Activated T-cell treated with anti-CD3 and anti-CD28 coated beads, Interleukin-2, amount 50 U/mL, for 4 hours (primary cell): Measurements from ENCODE around the gene CLIP4. TPM values are rescaled to one million over a fixed set of nuclear protein-coding genes. Genes with fewer than 3 reads are reported as not detected.

Experiments used
- ATAC-seq, 2 donors: fragments of 200-7000 bp; cut with Tn5 transposase; one replicate each; pipeline ENCODE4 v1.10.0; 2021
- DNase-seq: peaks from one replicate; pipeline ENCODE4 v3.0.0-alpha.2; 2020
- H3K27me3 Mint-ChIP-seq: one replicate; pipeline ENCODE4 v1.8.0; 2021; ENCODE audit warnings: low read depth, mixed read lengths
- H3K36me3 Mint-ChIP-seq: one replicate; pipeline ENCODE4 v1.8.0; 2022; ENCODE audit warnings: mixed read lengths; ENCODE audit not compliant: insufficient read depth
- H3K4me1 Mint-ChIP-seq: one replicate; pipeline ENCODE4 v1.8.0; 2021; ENCODE audit warnings: low read depth, mixed read lengths
- H3K4me3 Mint-ChIP-seq: one replicate; pipeline ENCODE4 v1.8.0; 2021; ENCODE audit warnings: mild to moderate bottlenecking, moderate library complexity, mixed read lengths
- H3K9me3 Mint-ChIP-seq: one replicate; pipeline ENCODE4 v1.8.0; 2021; ENCODE audit warnings: mixed read lengths
- total RNA-seq, 3 donors: library from RNA; stranded (reverse); gene quantifications; one replicate each; pipeline ENCODE4 v1.2.1, GENCODE V29; 2021

The CLIP4 gene
- total RNA-seq, 3 donors from 2014 or later, result 11.7 to 14.5 (median 12.1) TPM

DNA sequence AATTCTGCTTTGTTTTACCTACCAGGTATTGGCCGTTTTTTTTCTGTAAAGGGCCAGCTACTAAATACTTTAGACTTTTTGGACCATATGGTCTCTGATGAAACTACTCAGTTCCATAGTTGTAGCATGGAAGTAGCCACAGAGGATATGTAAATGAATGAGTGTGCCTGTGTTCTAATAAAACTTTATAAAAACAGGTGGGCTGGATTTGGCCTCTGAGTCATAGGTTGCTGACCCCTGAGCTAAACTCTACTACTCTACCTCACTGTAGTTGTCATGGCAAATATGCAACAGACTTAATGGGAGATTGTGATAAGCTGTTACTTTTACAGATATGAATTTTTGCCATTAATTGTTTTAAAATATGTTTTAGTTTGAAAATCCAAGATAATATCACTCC is 19.7 kb downstream of the CLIP4 start:
- Mint-ChIP-seq H3K4me3 (no peak overlapping the region), H3K4me1 (peaks cover 26% of the 10 kb centered on the region), H3K27me3 (no peaks in the 10 kb centered on the region), H3K9me3 (peaks cover 13% of the 10 kb centered on the region), H3K36me3 (peaks cover 52% of the 10 kb centered on the region)
- no peak for ATAC-seq
- DNase-seq, result no peak

DNA sequence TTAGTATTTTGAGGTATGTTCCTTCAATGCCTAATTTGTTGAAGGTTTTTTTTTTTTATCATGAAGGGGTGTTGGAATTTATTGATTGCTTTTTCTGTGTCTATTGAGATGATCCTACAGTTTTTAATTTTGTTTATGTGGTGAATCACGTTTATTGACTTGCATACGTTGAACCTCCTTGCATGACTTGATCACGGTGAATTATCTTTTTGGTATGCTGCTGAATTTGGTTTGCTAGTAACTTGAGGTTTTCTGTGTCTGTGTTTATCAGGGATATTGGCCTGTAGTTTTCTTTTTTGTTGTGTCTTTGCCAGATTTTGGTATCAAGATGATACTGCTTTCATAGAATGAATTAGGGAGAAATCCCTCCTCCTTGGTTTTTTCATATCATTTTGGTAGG is 23.9 kb downstream of the CLIP4 start:
- H3K9me3 Mint-ChIP-seq, result peaks cover 13% of the 10 kb centered on the region

DNA sequence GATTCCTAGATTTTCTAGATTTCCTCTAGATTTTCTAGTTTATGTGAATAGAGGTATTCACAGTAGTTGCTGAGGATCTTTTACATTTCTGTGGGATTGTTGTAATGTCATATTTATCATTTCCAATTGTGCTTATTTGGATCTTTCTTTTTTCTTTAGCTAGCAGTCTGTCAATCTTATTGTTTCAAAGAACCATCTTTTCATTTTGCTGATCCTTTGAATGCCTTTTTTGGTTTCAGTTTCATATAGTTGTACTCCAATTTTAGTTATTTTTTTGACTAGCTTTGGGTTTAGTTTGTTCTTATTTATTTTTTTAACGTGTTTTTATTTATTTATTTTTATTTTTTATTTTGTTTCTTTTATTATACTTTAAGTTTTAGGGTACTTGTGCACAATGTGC is 24.5 kb downstream of the CLIP4 start:
- peaks cover 25% of the 10 kb centered on the region for H3K4me1 Mint-ChIP-seq
- peaks cover 63% of the 10 kb centered on the region for H3K36me3 Mint-ChIP-seq
- no peak overlapping the region for H3K4me3 Mint-ChIP-seq

More for the DNA sequence above, 23.9 kb downstream of the CLIP4 start:
- DNase-seq (no peak), ATAC-seq (no peak)
- Mint-ChIP-seq H3K36me3 (peaks cover 63% of the 10 kb centered on the region), H3K4me1 (peaks cover 27% of the 10 kb centered on the region), H3K27me3 (no peaks in the 10 kb centered on the region), H3K4me3 (no peak overlapping the region)

DNA sequence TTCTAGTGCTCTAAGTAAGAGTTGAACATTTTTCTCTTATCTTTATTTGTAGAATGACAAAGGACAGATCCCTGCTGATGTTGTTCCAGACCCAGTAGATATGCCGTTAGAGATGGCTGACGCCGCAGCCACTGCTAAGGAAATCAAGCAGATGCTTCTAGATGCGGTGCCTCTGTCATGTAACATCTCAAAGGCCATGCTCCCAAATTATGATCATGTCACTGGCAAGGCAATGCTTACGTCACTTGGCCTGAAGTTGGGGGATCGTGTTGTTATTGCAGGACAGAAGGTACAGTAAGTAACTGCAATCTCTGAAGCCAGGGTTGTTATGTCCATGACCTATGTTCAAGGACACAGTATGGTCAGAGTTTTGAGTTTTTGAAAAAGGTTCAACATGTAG is 28.4 kb downstream of the CLIP4 start:
- Mint-ChIP-seq H3K36me3 (peaks cover 49% of the 10 kb centered on the region), H3K9me3 (peaks cover 4% of the 10 kb centered on the region), H3K27me3 (no peaks in the 10 kb centered on the region), H3K4me1 (peaks cover 19% of the 10 kb centered on the region), H3K4me3 (no peak overlapping the region)
- no peak for ATAC-seq
- no peak for DNase-seq

More for the DNA sequence above, 24.5 kb downstream of the CLIP4 start:
- Mint-ChIP-seq H3K27me3 (no peaks in the 10 kb centered on the region), H3K9me3 (peaks cover 13% of the 10 kb centered on the region)
- no peak for ATAC-seq
- DNase-seq, result no peak

DNA sequence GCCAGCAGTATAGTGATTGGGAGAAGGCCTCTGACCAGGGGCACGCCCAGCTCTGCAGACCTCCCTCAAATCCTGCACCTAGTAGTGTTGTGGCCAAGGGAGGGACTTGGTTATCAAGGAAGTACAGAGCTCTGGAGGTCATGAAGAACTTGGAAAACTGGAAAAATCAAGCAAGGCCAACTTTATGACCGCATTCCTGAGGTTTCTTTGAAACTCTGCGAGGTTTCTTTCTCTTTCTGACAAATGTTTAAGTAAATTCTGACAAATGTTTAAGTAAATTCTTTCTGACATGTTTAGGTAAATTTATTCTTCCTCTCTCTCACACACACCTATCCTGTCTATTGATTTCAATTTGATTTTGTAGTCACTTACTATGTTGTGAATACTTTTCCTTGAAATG is 31.0 kb downstream of the CLIP4 start:
- no peak for ATAC-seq
- no peaks in the 10 kb centered on the region for H3K9me3 Mint-ChIP-seq
- H3K4me3 Mint-ChIP-seq, result no peak overlapping the region
- no peaks in the 10 kb centered on the region for H3K27me3 Mint-ChIP-seq
- DNase-seq, result no peak
- H3K4me1 Mint-ChIP-seq, result peaks cover 1% of the 10 kb centered on the region
- peaks cover 32% of the 10 kb centered on the region for H3K36me3 Mint-ChIP-seq

DNA sequence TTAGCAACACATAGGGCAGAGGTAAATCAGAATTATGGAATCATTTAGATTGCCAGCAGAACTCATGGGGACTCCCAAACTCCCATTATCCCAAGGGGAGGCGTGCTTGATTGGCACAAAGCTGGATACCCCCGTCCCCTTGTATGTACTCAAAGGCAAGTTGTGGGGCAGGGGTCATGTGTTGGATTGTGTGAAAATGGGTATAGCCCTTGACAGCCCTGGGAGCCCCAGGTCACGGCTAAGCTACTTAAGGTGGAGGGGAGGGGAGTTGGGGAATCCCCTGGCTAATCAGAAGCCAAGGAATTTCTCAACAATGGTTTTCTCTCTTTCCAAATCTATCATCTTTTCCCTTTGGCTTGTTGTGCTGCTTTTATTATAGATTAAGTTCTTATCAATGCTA is 32.7 kb downstream of the CLIP4 start:
- Mint-ChIP-seq H3K27me3 (no peaks in the 10 kb centered on the region), H3K4me1 (no peaks in the 10 kb centered on the region), H3K4me3 (no peak overlapping the region), H3K9me3 (no peaks in the 10 kb centered on the region), H3K36me3 (peaks cover 26% of the 10 kb centered on the region)
- ATAC-seq (no peak), DNase-seq (no peak)

DNA sequence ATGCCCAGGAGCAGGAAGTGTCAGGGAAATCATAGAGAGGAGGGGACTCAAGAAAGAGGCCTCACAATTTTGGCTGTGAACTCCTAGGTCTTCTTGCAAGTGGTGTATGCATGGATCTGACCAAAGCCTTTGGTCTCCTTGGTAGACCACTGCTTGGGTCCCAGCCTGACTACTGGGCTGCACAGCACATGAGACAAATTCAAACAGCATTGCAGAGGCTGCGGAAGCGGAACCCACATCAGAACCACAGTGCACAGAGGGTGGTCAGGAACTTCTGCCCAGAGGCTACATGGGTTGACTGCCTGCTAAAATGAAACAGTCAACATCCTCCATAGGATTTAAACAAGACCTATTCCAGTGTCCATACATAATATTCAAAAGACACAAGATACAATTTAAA is 39.4 kb downstream of the CLIP4 start:
- peaks cover 42% of the 10 kb centered on the region for H3K36me3 Mint-ChIP-seq
- no peak for ATAC-seq

DNA sequence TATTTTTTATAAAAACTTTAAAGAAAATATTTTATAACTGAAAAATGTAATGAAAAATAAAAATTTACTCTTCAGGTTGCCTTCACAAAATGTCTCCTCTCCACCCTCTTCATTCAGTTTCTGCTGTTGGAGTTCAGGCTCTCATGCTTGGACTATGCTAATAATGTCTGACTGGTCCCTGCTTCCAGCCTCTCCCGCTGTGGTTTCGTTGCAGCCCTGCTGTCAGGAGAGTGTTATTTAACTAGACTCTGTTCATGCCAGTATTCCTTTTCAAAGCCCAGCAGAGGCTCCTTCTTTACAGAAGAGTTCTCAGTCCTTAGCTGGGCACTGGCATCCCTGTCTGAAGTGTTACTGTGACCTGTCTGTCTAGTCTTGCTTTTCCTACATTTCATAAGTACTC is 40.4 kb downstream of the CLIP4 start:
- no peaks in the 10 kb centered on the region for H3K9me3 Mint-ChIP-seq
- no peak for ATAC-seq
- no peak overlapping the region for H3K4me3 Mint-ChIP-seq
- no peak for DNase-seq
- peaks cover 45% of the 10 kb centered on the region for H3K36me3 Mint-ChIP-seq
- no peaks in the 10 kb centered on the region for H3K4me1 Mint-ChIP-seq
- no peaks in the 10 kb centered on the region for H3K27me3 Mint-ChIP-seq

More for the DNA sequence above, 39.4 kb downstream of the CLIP4 start:
- Mint-ChIP-seq H3K27me3 (no peaks in the 10 kb centered on the region), H3K9me3 (no peaks in the 10 kb centered on the region), H3K4me3 (no peak overlapping the region), H3K4me1 (no peaks in the 10 kb centered on the region)
- DNase-seq, result no peak

DNA sequence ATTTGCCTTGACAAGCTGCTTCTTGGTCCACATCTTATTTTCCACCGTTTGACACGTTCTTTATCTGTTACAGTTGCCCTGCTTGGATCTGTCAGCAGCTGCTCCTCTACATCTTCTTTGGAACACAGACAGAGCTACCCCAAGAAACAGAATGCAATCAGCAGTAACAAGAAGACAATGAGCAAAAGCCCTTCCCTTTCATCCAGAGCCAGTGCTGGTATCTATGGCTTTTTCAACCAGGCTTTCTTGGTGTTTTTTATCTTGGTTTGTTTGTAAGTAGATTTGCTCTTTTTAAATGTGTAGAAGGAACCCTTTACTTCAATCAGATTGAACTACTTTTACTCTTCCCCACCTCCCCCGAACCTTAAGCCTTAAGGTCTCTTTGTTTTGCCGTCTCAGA is 41.9 kb downstream of the CLIP4 start:
- Mint-ChIP-seq H3K9me3 (no peaks in the 10 kb centered on the region), H3K36me3 (peaks cover 48% of the 10 kb centered on the region), H3K4me3 (no peak overlapping the region), H3K4me1 (no peaks in the 10 kb centered on the region), H3K27me3 (no peaks in the 10 kb centered on the region)
- ATAC-seq (no peak), DNase-seq (no peak)

DNA sequence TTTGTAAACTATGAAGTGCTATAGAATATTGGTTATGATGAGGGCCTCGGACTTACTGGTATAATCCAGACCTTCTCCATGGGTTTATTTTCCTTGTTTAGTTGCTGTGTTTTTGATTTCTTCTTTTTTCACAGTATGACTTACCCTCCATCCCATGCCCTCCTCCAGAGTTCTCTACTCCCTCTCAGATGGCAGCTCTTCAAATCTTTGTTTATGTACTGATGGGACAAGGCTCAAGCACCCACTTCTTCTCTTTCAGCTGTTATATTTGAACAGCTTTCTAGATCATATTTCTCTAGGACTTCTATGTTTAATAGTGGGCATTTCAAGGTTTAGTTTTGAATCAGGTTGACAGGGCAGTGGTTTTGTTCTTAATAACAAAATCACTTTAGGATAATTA is 43.9 kb downstream of the CLIP4 start:
- DNase-seq (no peak), ATAC-seq (no peak)
- Mint-ChIP-seq H3K36me3 (peaks cover 45% of the 10 kb centered on the region), H3K9me3 (no peaks in the 10 kb centered on the region), H3K27me3 (no peaks in the 10 kb centered on the region), H3K4me3 (no peak overlapping the region), H3K4me1 (no peaks in the 10 kb centered on the region)

DNA sequence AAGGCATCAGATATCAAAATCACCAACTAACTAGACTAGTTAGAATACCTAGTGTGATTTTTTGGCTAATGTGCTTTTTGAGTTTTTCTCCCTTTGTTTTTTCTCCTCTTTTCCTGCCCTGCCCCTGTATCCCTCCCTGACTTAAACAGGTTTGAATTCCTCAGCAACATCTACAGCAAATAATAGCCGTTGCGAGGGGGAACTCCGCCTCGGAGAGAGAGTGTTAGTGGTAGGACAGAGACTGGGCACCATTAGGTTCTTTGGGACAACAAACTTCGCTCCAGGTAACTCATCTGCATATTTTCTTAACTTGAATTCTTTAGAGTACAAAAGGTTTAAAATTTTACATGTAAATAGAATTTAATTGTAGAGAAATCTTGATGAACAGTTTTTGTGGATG is 45.0 kb downstream of the CLIP4 start:
- Mint-ChIP-seq H3K36me3 (peaks cover 40% of the 10 kb centered on the region), H3K4me3 (no peak overlapping the region), H3K4me1 (no peaks in the 10 kb centered on the region), H3K27me3 (no peaks in the 10 kb centered on the region), H3K9me3 (no peaks in the 10 kb centered on the region)
- DNase-seq (no peak), ATAC-seq (no peak)

DNA sequence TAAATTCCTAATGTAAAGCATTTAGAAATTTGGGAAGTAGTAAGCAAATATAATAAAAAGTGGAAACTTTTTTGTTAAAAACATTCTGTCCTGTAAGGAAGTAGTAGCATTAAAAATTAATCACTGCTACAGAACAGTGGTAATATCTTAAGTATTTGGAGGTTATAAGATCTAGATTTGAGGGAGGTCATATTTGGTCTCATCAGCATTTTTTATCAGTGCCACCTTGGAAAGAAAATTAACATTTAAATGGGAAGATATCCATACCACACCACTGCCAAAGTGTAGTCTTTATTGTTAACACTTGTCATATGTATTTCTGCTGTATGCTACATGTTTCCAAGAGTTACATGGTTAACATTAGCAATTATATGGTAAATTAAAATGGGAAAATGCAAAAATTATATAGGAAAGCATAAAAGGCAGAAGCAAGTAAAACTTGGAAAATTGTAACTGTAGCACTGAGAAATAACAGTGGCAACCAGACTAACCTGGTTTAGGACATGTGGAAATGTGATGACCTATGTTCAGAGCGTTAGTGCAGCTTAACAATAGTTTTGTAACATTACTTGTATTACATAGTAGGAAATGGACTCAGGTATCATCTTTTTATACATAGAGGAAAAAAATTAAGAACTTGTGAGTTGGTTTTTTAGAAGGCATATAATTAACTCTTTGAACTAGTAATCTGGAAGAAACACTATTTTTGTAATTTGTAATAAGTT is 47.2 kb downstream of the CLIP4 start:
- Mint-ChIP-seq H3K9me3 (no peaks in the 10 kb centered on the region), H3K4me1 (no peaks in the 10 kb centered on the region), H3K27me3 (no peaks in the 10 kb centered on the region), H3K36me3 (peaks cover 33% of the 10 kb centered on the region), H3K4me3 (no peak overlapping the region)
- ATAC-seq (no peak), DNase-seq (no peak)

DNA sequence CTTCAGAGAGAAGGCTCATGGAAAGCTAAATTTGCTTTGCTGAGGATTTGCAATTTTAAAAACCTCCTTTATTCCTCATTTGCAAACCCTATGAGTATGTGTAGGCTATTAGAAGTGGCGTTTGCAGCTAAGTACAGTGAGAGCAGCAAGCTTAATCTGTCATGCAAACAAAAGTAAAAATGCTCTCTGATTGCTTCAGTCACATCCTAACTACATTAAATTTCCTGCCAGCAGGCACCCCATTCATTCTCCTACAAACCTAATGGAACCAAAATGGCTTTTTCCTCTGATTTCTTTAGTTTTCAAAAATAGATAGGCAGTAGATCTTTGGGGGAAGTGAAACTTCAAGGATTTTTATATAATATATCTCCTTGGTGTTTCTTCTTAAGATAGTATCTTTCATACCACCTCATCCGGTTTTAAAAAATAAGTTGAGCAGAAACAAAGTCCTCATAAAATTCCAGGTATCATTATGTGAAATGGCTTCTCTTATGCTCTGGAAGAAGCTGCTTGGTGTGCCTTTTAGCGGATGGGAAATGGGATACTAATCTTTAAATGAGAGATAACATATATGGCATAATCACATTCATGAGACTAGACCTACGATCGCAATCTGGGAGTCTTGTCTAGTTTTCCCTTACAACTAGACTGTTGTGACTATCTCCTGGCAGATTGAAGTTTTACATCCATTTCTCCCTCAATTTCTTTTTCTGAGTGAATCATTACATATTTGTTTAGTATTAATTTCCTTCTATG is 49.1 kb downstream of the CLIP4 start:
- no peak overlapping the region for H3K4me3 Mint-ChIP-seq
- H3K4me1 Mint-ChIP-seq, result no peaks in the 10 kb centered on the region
- ATAC-seq (no peak), DNase-seq (no peak)
- H3K36me3 Mint-ChIP-seq, result peaks cover 31% of the 10 kb centered on the region
- no peaks in the 10 kb centered on the region for H3K9me3 Mint-ChIP-seq
- H3K27me3 Mint-ChIP-seq, result no peaks in the 10 kb centered on the region

DNA sequence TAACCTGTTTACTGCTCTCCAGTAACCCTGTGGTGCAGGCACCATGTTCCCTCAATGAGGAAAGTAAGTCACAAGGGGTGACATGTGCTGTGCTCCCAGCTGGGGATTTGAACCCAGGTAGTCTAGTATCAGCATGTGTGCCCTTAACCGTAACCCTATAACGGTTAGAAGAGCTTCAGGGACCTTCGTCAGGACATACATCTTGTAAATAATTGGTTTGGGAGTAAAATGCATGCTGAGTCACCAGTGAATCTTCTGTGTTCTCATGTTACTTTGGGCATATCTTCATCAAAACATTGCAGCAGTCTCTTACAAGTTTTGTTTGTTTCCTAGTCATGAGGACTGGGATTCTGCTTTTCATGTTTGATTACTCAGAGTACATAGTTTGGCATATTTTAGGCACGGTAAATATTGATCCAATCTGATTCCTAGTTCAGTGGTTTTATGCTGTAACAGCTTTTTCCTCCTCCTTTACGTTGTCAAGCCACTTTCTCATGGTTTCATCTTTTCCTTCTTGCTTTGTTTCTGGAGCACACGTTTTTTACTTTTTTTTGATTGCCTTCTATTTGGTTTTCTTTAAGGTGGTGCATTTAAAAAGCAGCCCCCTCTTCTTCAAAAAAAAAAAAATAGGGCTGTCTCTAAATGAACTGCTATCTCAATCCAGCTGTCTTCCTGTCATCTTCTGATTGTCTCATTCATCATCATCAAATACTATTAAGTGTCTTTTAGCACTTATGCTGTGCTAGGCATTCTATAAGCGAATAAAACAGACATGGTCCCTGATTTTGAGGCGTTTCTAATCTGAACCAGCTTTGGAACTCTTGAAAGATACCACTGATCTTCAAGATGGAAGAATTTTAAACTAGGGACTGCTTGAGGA is 50.4 kb downstream of the CLIP4 start:
- Mint-ChIP-seq H3K36me3 (peaks cover 38% of the 10 kb centered on the region), H3K4me1 (no peaks in the 10 kb centered on the region), H3K4me3 (no peak overlapping the region), H3K27me3 (no peaks in the 10 kb centered on the region), H3K9me3 (no peaks in the 10 kb centered on the region)
- ATAC-seq (no peak), DNase-seq (no peak)
